ENCODE data around the gene MUC15. TPM values are rescaled to one million over a fixed set of nuclear protein-coding genes. Genes with fewer than 3 reads are reported as not detected.

Gene MUC15
- total RNA-seq, 1 donor from 2014 or later, result 9.5 TPM

DNA sequence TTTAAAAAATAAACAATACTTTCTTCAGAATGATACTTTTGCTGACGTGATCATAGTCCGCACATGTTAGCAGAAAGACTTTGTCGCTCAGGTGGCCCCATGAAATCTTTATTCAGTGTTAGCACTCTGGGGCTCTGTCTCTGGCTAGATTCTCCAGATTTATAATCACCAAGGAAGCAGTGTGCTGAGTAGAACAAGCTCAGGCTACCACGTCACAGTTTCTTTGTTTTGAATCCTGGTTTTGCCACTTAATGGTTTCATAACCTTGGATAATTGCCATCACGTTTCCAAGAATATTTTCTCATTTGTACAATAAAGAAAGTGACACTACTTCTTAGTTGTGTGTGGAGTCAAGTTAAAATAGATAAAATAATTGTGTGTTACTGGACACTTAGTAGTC lies 3.9 kb upstream of the MUC15 start:
- DNase-seq (ENCODE audit: low spot score), result no peak

- DNase-seq (ENCODE audit: low spot score), result no peak
These were observed 1.8 kb upstream of the MUC15 start for GRCh38 chr11:26573896-26574295.

DNA sequence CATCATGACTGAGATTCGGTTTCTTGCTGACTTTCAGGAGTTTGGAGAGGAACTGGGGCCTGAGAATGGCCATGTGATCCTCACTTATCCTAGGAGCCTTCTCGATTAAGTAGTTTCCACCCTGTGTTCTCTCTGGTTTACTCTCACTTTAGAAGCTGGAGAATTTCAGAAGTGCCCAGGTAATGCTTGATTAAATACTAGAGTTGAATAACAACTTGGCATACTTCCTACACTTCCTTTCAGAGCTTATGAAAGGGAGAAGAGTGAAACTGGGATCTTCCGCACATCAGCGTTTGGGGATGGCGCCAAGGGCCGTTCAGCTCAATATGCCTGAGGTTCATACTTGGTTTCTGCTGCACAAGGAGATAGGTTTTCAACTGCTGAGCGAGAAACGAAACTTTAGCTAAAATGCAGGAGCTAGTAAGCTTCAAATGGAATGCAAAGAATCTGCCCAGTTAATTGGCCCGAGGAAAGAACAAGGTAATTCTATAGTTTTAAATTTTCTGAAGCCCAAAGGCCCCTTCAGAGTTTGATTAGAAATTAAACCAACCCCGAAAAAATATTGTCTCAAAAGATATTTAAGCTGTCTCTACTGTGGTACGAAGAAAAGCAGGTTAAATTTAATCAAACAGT lies 823 bp upstream of the MUC15 start:
- no peak for DNase-seq (ENCODE audit: low spot score)

DNA sequence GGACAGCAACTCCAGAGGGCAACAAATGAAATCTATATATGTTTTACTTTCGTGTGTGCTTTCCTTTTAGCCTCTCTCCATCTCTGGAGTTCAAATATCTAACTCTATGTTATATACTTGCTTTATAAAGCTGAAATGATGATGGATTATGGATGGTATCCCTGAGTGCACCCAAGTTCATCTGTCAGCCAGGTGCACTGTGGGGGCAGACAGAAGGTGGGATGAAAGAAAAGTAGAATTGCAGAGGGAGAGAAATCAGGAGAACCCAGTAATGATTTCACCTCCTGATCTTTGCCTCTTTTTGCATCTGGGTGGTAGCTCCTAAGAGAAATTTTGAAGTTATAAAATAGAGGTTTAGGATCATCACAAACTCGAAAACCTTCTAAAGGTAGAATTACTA lies 2.4 kb downstream of the MUC15 start:
- DNase-seq (ENCODE audit: low spot score), result no peak

DNA sequence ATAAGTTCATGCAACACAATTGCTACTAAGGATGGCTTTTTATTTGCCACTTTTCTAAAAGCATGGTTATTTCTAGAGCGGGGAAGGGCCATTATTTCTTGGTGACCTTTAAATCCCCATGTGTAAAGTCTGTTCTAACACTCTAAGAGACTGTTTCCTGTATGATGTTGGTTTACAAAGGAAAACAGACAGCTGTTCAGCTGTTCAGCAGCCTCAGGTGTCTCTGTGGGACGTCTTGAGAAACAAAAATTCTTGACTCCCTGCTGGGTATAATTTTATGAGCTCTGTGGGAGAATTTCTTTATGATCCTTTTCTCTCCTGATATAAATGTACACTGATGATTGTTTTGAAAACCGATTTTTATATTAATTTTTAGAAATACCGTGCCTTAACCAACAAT lies 13.9 kb downstream of the MUC15 start:
- no peak for DNase-seq (ENCODE audit: low spot score)

DNA sequence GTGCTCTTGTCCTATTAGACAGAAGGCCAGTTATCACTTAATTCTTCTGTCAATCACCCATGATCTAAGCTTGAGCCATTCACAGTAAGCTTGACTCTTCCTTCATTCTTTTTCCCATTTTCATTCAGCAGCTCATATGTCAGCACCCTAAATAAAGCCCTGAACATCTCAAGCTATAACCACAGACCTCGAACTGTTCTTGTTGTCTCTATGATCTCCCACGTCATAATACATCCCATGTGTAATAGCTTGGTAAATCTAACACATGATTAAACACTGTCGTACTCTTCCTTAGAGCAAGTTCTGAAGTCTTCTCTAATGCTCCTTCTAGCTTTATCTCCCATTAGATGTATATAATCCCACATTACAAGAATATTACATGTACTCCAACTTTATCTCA lies 14.4 kb downstream of the MUC15 start:
- DNase-seq (ENCODE audit: low spot score), result no peak

DNA sequence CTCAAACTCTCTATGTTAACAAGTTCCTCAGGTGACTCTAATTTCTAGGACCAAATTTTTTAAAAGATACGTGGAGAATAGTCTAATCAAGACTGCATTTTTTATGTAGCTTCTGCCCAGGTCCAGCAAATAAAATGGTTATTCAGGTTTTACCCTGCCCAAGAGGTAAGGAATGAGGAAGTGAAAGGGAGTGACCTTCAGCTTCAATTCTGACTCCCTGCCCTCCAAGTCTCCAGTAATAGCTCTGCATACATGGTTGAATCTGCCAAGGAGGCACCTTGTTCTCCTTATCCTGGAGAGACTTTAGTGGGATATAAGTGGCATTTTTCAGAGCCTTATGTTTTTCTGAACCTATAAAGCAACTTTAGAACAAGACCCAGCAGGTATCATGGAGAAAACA lies 15.5 kb downstream of the MUC15 start:
- peak; percentile 41 for DNase-seq (ENCODE audit: low spot score)

GRCh38 chr11:26554455-26554854 lies 17.6 kb downstream of the MUC15 start:
- DNase-seq (ENCODE audit: low spot score), result no peak

- no peak for DNase-seq (ENCODE audit: low spot score)
These were observed 18.9 kb downstream of the MUC15 start for GRCh38 chr11:26553182-26553581.

DNA sequence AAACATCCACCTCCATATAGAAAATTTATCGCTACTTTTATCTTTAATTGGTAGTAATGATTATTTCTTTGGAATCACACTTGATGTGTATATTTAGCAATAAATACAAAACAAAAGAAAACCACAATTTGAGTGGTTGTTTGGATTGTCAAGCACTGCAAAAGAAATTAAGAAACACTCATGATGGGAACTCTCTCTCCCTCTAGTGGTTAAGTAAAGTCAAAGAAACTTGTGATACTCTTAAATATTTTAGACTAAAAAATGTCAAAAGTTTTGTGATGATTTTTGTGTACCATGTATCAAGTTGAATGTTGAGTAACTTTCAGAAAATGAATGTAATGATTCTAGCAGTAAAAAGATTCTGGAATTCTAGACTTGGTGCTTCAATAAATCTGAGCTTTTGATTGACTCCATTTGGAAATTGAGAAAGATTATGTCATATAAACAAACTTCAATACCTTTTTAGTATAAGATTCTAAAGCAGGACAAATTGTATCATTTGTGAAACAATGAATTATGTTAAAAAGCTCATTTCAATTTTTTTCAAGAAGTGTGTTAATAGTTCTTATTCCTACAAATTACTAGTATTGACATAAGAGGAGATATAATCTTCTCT lies 20.8 kb downstream of the MUC15 start:
- DNase-seq (ENCODE audit: low spot score), result no peak

DNA sequence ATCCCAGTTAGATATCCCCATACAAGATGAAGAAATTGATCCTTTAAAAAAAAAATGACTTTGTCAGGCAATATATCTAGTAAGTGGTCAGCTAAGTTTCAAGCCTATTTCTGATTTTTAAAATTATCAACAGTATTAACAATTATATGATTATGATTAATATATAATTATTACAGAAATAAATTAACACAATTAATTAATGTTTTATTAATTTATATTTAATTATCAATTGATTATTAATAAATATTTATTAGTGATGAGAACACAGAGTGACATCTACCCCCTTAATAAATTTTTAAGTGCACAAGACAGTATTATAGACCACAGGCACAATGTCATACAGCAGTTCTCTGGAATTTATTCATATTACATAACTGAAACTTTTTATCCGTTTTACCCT lies 22.0 kb downstream of the MUC15 start:
- no peak for DNase-seq (ENCODE audit: low spot score)

GRCh38 chr11:26549176-26549575 lies 22.9 kb downstream of the MUC15 start:
- no peak for DNase-seq (ENCODE audit: low spot score)

GRCh38 chr11:26541870-26542269 lies 30.2 kb downstream of the MUC15 start:
- no peak for DNase-seq (ENCODE audit: low spot score)

DNA sequence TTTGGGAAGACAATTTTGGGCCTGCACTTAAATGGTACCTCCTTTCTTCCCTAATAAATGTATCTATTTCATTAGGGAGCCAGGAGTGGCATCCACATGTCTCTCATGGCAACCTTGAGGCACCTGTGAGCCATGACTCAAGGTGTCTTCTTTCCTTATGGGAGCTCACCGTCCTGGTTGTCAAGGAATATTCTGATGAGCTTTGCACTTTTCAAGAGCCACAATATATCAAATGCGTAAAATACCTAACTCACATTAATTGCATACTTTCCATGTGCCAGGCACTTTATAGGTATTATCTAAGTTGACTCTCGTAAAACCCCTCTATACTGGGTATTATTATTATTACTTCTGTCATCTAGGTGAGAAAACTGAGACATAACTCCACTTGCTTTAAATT lies 32.5 kb downstream of the MUC15 start:
- no peak for DNase-seq (ENCODE audit: low spot score)

DNA sequence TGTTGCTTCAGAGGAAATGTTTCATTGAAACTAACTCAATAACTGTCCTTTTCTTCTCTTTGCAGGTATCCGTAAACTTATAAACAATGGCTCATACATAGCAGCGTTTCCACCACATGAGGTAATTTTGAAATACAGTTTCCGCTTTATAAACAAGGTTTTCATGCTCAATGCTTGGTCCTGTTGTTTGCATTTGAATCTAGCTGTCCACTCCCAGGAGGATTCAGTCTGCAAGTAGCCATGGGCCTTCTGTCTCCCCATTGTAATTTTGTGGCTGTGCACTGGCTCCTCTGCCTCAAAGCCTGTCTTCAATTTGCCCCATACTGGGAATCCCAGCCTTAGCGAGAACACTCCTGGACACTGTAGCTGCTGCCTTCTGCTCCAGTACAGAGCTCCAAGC lies 34.7 kb downstream of the MUC15 start:
- no peak for DNase-seq (ENCODE audit: low spot score)

DNA sequence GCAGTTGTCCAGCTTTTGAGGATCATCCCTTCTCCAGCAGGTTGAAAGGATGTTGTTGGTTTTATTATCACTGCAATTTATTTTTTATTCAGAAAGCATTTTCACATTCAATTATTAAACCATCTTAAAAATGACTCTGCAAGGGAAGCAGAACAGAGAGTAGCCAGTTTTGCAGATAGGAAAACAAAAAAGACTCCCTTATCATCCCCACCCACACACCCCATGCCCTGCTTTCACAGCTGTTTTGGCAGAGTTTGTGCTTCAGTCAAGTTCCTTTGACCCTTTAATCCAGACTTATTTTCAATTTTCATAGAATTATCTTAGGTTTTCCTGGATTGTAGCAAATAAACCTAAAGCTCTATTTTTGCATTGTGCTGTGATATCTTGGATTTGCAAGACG lies 44.4 kb downstream of the MUC15 start:
- no peak for DNase-seq (ENCODE audit: low spot score)

- DNase-seq (ENCODE audit: low spot score), result no peak
These were observed 49.0 kb downstream of the MUC15 start for GRCh38 chr11:26522912-26523610.

DNA sequence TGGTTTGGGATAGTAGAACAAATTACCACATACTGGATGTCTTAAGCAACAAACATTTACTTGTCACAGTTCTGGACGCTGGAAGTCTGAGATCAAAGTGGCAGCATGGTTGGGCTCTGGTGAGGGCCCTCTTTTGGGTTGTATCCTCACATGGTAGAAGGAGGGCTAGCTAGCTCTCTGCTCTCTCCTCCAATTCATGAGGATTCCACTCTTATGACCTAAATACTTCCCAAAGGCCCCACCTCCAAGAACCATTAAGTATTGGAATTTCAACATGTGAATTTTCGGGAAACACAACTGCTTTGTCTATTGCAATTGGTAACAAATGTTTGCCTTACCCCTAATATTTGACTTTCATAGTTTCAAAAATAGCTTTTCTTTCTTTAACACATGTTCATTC lies 52.6 kb downstream of the MUC15 start:
- no peak for DNase-seq (ENCODE audit: low spot score)

DNA sequence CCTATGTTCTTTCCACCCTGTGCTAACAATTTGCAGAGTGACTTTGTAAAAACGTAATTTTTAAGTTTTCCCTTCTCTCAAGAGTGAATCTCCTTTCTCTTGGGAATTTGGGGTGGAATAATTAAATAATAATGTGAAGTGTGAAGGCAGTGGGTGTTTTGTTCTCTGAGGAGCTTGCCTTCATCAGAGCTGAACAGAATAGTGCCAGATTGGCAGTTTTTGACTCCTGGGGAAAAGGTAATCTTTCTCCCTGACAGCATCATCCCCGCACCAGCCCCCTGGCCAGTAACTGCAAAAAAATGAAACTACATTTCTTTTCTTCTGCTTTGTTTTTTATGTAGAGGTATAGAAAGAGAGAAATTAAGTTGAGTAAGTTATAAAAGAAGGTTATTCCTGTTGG lies 59.9 kb downstream of the MUC15 start:
- no peak for DNase-seq (ENCODE audit: low spot score)

GRCh38 chr11:26510756-26511155 lies 61.3 kb downstream of the MUC15 start:
- DNase-seq (ENCODE audit: low spot score), result no peak

DNA sequence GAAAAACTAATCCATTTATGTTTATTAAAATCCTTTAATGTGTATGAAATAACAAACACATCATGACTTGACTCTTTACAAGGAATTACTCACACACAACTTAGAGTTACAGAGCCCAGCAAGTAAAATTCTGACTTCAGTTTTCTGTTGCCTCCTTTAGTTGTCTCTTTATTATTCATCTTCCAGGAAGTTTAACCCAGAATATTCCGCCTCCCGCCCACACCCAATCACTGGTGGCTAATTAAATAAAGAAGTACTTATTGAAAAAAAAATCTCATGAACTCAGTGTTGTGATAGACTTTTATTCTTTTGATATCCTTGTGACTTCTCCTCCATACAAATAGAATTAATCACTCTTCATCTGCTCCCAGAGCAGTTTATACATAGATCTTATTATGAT lies 61.9 kb downstream of the MUC15 start:
- no peak for DNase-seq (ENCODE audit: low spot score)
